ENCODE data around the gene PTGES2.

DNA sequence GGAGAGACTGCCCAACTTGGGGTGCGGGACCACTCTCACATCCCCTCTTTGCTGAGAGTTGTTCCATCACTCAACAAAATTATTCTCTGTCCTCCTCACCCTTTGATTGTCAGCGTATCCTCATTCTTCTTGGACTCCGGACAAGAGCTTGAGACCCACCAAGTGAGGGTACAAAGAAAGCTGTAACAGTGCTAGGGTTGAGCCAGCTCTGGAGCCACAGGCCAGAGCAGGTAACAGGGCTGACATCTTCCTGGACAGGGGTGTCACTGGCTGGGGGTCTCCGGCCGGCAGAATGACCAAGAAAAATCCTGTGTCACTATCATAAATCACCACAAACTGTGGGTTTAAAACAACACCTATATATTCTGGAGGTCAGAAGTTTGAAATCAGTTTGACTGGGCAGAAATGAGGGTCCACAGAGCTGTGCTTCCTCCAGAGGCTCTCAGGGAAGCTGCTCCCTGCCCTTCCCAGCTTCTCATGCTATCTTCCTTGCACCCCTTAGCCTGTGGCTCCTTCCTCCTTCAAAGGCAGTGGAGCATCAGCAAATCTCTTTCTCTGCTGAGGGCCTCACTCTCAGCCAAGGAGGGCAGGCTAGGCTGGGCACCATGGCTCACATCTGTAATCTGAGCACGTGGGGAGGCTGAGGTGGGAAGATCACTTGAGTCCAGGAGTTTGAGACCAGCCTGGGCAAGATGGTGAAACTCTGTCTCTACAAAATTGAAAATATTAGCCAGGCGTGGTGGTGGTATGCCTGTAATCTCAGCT lies 28.4 kb upstream of the PTGES2 start:
- TF ChIP-seq, protein P1, sequence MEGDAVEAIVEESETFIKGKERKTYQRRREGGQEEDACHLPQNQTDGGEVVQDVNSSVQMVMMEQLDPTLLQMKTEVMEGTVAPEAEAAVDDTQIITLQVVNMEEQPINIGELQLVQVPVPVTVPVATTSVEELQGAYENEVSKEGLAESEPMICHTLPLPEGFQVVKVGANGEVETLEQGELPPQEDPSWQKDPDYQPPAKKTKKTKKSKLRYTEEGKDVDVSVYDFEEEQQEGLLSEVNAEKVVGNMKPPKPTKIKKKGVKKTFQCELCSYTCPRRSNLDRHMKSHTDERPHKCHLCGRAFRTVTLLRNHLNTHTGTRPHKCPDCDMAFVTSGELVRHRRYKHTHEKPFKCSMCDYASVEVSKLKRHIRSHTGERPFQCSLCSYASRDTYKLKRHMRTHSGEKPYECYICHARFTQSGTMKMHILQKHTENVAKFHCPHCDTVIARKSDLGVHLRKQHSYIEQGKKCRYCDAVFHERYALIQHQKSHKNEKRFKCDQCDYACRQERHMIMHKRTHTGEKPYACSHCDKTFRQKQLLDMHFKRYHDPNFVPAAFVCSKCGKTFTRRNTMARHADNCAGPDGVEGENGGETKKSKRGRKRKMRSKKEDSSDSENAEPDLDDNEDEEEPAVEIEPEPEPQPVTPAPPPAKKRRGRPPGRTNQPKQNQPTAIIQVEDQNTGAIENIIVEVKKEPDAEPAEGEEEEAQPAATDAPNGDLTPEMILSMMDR (IDR thresholded peaks at IDR 0.05; ENCODE audit: low read depth, low read length, poor library complexity, severe bottlenecking): no peak
- TF ChIP-seq EZH2phosphoT487 (IDR thresholded peaks at IDR 0.05; ENCODE audit: borderline replicate concordance, low read length): no peak
